NCI-H1092 (cell line): Measurements from ENCODE around the gene ADAMTS2.

Experiments used
- DNase-seq: peaks from one replicate; lab custom pipeline; 2025; lab: John Stamatoyannopoulos, UW

ADAMTS2 gene

DNA sequence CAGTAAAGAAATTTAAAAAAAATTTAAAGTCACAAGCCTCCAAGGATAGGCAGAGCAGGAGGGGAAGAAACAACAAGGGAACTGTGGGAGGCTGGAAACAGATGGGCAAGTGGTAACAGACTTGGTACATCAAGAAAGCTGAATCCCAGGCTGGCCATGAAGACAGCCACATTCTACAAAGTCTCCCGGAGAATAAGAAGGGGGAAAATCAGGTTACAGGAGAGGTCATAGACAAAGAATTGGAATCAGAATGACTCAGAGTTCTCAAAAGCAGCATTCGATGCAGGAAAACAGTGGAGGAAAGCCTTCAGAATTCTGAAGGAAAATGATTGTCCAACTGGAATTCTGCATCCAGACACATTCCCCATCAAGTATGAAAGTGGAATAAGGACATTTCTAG lies 129.7 kb downstream of the ADAMTS2 start:
- no peak for DNase-seq

DNA sequence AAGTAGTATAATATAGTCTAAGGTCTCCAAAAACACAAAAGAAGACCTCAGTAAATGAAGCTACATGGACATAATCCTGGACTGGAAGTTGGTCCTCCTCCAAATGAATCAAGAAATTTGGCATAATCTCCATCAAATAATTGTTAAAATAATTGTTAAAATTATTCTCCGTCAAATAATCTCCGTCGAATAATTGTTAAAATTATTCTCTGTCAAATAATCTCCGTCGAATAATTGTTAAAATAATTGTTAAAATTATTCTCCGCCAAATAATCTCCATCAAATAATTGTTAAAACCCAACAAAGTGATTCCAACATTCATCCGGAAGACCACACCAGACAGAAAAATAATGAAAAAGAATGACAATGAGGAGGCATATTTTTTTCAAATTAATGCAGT lies 130.6 kb downstream of the ADAMTS2 start:
- DNase-seq, result no peak

DNA sequence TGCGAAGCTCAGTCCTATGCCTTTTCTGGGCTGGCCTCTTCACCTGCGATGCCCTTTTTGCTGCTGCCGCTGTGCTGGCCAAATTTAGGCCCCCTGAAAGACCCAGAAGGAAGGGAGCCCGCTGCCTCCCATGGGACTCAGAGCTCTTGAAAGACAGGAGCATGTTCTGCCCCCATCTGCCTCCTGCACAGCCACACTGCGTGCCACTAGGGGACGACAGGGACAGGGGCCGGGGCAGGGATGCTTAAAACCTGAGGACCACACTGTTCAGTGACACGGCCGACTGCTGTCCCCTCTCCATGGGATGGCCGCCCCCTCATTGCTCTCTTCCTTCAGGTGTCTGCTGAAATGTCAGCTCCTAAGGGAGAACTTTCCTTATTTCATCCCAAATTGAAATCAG lies 132.4 kb downstream of the ADAMTS2 start:
- no peak for DNase-seq

DNA sequence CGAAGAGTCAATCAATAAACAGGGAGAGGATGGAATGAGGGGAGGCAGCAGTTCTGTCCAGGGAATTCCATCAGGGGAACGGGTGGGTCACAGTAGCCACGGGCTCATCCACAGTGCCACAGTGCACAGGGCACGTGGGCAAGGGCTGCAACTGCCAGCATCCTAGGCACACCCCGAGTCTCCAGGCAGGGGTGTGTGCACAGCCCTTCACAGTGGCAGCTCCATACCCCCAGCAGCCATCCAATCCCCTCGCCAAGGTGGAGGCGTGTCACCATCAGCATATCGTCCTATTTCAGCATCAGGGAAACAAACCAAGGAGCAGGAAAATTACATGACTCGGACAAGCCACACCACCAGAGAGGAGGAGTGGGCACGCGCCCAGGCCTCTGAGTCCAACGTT lies 133.6 kb downstream of the ADAMTS2 start:
- no peak for DNase-seq

DNA sequence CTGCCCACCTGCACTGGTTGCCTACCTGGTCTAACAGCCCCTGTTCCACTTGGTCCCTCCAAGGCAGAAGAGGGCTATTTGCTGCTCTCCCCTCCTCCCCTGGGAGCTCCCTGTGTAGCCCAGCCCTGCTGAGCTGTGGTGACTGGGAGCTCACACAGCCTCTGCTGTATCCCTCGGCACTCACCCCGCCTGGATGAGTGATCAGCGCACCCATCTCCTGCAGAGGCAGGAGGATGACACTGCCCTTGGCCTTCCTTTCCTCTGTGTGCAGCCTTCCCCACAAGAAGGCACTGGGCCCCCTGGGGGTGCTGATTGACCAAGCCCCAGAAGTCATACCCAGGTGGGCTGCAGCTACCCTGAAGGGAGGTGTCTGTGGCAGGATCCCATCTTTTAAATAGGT lies 134.2 kb downstream of the ADAMTS2 start:
- no peak for DNase-seq

DNA sequence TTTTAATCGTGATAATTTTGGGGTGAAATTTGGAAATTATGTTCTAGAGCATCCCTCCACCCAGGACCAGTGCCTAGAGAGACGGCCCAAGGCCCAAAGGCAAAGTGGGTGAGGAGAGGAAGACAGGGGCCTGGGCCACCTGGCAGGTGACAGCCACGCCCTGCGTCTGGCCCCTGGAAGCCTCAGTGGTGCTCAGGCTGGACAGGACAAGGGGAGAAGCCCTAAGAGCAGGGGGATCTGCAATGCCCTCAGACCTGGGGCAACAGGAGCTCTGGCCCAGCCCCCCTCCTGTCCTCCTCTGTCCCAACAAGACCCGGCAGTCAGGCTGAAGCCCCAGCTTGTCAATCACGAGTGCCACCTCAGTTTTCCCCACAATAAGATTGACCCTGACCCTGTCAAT lies 134.8 kb downstream of the ADAMTS2 start:
- DNase-seq, result no peak

DNA sequence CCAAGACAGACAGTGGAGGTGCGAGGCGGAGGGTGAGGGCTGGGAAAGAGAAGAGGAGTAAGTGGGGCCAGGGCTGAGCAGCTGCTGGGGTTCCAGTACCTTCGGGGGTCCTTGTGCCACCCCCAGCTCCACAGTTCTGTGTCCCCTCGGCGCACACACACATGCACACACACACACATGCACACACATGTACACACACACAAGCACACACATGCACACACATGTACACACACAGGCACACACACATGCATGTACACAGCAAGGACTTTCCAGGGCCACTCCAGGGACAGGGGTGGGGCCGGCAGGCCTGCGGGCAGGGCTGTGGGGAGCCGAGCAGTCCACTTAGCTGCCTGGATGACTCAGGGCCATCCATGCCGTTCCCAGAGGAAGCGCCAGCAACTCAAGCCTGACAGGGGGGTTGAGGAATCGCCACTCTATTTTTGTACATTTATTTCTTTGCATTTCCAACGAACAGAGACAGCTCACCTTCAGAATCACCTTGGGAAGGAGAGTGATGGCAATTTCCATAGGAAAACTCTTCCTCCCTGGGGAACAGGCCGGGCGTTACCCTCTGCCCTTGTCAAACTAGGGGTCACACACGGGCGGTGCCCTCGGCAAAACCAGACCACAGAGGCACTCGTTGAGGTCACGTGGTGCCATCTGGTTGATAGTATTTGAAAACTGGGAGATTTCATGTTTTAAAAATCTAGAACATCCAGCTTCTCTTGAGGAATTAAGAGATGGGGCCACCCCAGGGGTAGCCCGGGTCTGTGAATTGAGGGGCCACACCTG lies 135.7 kb downstream of the ADAMTS2 start:
- no peak for DNase-seq

DNA sequence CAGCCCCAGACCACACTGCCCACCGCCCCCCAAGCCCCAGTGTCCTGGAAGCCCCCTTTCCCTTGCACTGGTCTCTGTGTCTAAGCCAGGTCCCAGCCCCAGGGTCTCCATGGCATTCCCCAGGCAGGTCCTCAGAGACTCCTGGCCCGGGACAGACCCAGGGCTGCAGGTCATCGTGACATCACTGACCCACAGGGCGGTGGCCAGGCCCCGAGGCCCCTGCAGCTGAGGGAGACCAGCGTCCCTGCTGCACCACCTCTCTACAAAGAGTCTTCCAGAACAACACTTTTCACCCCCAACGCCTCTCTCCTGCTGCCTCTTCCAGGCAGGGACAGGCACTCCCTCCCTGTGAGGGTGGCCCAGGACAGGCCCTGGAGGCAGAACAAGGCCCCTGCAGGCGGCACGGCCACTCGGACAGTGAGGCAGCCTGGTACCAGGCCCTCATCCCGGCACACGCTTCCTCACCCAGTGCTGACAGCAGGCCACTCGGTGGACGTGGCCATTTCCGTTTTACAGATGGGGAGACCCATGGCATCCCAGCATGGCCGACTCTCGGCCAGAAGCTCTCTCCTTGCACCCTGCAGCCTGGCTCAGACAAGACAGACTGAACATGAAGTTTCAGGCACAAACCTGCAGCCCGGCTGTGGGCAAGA lies 136.4 kb downstream of the ADAMTS2 start:
- no peak for DNase-seq

DNA sequence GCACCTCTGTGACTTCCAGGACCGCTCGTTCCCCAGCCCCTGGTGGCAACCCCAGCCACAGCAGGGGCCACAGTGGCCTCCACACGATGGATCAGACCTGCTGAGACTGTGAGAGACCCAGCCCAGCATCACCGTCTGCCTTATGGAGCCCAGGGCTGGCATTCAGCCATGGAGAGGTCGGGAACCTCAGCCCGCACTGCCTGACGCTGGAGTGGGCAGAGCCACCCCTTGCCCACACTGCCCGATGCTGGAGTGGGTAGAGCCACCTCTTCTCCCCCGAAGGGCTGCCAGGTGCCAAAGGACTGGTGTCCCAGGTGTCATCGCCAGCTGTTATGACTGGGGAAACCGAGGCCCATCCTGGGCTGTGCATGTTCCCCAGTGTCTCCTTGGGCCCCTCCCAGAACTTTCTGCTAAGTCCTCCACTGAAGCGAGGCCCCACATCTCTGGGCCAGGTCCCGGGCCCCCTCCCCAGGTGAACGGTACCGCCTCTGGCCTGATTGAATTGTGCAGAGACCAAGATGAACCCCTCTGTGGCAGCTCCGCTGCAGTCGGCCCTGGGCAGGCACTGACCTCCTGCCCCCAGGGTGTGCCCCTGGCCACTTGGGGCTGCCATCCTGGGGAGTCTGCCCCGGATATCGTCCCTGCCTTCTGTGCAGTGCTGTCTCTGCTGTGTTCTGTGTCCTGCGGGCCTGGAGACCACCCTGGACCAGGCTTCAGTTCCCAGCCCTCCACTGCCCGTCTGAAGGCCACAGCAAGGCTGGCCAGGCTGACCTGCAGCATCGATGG lies 137.1 kb downstream of the ADAMTS2 start:
- DNase-seq, result no peak

DNA sequence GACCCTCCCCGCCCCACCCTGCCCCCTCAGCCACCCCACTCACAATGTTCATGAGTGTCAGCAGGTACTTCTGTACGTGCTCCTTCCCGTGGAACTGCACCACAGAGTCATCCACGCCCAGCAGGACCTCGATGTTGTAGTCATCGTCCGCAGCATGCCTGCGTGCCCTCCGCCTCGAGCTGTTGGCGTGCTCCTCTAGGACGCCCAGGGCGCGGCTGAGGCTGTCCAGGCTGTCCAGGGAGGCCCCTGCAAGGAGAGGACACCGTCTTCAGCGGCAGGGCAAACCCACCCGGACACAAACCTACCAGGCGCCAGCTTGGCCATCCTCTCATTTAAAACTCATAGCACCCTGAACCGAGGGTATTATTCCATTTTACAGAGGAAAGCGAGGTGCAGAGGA lies 137.8 kb downstream of the ADAMTS2 start:
- no peak for DNase-seq

DNA sequence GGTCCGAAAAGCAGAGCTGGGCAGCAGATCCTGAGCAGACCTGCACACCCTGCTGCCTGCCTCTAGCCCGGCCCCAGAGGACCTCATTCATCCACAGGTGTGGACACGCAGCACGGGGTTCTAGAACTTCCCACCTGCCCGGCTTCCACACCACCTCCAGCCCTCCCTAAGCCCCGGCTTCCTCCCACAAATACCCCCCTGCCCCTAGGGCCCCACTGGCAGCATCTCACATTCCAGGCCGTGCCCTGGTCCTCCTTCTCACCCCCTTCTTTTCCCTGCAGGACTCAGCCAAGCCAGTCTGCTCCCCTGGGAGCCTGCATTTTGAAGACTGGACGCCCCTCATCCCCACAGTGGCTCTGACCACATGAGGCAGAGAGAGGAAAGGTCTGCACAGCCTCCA lies 138.9 kb downstream of the ADAMTS2 start:
- DNase-seq, result no peak

DNA sequence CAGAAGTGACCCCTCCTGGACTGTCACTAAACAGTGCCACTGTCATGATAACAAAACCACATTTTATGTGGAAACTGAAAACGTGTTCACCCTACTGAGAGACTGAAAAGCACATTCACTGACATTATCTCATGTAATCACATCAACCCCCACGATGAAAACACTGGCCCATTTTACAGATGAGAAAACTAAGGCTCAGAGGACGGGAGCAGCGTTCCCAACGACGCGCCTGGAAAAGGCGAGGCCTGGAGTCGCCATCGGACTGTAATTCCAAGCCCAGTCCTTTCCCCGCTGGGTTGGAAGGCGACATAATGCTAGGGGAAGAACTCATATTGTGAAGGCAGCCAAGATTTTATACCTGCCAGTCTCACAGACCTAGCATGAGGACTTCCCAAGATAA lies 140.0 kb downstream of the ADAMTS2 start:
- DNase-seq, result no peak

DNA sequence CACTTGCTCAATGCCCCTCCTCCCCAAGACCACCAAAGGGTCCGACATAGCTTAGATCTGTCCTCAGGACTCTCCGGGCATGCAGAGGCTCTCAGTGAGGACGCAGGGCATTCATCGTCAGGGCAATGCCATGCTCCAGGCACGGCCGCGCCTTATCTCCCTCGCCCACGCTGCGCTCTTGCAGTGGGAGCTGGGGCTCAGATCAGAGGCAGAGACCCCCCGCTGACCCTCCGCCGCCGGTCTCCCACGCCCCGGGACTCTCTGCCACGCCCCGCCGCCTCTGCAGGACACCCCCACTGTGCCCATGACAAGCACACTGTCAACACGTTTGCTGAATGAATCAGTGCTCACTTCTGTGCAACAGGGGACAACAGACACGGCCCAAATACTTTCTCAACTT lies 140.7 kb downstream of the ADAMTS2 start:
- no peak for DNase-seq

DNA sequence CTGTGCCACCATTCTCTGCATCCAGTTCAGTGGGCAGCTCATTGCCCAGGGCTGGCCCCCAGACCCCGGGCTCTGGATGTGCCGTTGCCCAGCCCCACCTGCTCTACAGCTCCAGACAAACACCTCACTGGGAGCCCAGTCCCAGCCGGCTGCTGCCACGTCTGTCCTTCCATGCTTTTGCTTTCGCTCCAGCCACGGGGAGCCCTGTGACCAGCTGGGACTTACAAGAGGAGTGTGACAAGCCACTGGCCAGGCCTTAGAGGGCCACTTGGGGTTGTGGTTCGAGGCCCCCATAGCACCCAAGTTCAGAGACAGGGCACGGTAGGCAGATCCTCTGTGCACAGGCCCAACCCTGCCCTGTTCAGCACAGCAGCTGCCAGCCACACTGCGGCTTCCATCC lies 142.0 kb downstream of the ADAMTS2 start:
- no peak for DNase-seq

DNA sequence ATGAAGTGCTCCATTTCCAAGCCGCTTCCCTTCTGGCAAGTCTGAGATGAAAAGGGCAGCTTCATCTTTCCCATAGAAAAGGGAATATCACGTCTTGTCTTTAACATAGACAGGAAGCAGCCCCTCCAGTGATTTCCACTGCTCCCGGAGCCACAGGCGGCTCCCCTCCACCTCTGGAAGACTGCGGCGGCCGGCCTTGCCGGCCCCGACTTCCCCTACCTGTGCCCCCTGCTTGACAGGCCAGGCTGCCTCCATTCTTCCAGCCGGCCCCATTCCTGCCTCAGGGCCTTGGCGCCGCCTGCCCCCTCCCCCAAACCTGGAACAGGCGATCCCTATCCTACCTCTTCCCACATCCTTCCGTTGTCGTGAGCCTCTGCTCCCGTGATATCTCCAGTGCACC lies 143.3 kb downstream of the ADAMTS2 start:
- DNase-seq, result no peak

DNA sequence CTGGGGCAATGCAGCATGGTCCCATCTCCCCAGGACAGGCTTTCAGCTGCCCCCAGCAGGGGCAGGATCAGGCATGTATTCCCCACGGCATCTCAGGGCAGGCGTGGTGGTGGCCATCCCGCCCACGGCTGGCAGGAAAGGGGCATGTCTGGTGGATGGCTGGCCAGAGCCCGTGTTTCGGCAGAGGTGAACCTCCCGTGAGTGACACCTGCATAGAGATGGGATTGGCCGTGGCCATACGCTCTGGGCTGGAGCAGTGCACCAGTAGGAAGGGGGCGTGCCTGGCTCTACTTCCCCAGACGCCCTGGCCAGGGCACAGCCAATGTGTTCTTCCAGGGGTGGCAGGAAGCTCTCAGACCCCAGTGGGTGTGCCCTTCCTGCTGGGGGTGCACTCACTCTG lies 146.0 kb downstream of the ADAMTS2 start:
- no peak for DNase-seq

DNA sequence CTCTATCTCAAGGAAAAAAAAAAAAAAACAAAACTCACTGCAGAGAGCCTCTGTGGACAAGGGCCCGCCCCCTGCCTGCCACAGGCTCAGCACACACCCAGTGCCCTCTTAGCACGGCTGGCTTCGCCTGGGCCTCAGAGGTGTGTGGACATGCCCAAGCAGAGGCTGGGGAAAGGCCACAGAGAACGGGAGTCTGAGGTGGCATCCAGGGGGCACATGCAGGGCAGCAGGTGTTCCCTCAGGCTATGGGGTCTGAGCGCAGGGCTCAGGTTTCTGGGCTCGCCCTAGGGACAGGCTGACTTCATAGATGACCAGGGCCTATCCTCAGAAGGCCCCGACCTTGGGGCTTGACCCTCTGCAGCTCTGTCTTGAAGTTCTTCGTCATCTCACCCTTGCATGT lies 146.4 kb downstream of the ADAMTS2 start:
- no peak for DNase-seq

DNA sequence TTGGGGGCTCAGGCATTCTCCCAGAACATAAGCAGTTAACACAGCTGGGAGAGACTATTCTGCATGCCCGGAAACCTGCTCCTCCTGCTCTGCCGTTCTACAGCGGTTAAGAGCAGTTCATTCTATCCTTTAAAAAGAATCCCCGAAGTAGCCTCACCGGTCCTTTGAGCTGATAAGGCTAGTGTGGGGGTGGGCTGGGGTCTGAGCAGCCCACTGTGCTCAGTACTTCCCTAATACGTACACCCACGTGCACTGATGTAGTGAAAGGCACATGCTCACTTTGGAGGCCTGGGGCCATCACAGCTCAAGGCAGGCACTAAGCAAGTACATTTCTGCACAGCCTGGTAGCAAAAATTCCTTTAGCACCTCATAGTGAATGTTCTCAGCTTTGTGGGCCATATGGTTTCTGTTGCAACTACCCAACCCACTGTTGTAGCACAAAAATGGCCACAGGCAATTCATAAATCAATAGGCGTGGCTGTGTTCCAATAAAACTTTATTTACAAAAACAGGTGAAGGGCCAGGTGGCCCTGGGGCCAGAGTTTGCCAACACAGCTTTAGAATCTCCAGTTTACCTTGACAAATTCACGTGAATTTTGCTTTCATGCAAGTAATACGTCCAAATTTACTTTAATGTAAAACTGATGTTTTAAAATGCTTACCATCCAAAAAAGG lies 148.7 kb downstream of the ADAMTS2 start:
- no peak for DNase-seq

DNA sequence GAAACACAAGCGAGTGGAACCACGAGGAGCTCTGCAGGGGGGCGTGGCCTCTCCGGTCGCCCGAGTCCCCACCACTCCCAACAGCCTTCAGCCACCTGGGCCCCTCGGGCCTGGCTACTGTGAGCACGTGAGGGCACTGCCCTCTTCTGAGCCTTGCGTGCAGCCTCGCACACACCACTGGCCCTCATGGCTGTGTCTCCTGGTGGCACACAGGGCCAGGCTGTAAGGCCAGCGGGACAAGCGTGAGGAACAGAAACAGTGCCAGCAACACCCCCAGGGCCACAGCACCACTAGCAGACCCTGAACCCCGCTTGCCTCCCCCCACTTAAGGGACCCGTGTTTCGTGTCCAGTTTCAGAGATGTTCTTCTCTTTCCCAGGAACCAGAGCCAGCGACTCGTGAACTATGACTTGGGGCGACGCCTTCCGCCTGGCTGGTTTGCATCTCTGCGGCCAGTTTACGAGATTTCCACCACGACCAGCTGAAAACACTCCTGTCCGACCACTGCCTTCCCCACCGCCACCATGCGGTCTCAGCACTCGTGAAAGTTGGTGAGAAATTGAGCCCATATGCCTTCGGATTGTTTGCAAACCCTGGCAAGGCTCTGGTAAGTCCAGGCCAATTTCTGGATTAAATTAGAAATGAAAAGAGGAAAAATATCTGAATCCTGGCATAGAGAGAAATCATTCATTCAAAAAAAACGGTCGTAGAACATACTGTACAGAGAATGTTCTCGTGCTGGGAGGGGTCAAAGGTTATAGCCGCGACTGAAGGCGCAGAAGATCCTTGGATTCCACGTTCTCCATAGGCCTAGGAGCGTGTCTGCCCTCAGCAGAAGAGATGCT lies 149.5 kb downstream of the ADAMTS2 start:
- no peak for DNase-seq

DNA sequence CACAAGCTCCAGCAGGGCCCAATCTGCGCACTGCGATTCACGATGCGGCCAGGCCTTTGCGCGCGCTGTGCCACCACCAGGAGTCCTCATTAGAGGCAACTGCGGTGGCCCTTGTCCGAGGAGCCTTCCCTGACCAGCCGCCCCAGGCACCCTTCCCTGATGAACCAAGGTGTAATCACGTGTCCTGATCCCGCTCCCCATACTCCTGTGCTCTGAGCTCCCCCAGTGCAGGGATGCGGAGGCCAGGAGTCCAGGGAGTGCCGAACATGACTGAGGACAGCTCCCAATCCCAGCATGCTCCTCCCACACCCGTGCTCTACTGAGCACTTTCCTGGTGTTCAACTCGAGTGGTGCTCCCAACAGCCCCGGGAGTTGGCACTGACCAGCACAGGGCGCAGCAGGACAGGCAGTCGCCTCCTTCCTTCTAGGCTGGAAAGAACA lies 150.3 kb downstream of the ADAMTS2 start:
- DNase-seq, result no peak

DNA sequence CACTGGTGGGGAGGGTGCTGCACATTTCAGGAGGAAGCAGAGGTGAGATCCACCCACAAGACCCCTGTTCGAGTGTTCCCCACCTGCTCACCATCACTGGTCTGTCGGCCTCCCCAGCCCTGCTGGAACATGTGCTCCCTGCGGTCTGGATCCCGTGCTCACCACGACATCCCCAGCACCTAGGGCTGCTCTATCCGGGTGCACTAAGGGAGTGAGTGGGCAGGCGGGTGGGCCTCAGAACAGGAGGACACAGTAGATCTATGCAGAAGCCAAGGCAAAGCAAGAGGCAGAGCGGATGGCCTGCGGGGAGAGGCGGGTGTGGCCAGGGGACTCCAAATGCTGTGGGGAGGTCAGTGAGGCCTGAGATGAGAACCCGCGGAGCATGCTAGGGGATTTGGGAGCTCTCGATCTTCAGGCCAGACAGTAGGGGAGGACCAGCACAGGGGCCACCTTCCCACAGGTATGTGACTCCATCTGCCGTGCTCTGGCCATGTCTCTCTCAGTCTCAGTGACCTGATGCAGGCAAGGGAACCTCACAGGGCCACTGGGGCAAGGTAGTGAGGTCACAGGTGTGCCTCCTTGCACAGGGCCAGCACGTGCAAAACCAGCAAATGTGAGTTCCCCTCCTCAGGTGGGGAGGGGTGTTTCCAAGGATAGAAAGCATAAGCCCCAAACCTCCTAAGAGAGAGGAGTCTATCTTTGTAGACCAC lies 150.9 kb downstream of the ADAMTS2 start:
- DNase-seq, result no peak
